Activated naive CD4-positive, alpha-beta T cell (primary cell): ENCODE data around the gene SCO2.

Experiments
- DNase-seq, 4 experiments: peaks; one replicate each; lab custom pipeline; 2025; lab: John Stamatoyannopoulos, UW

Gene SCO2

GRCh38 chr22:50498322-50498890, 27.0 kb downstream of the SCO2 start:
- peak in 2 of 4 experiments; percentile 38 to 53 for DNase-seq

- no peak for DNase-seq
Observed at GRCh38 chr22:50497093-50497492, 28.3 kb downstream of the SCO2 start.

GRCh38 chr22:50490531-50491308, 34.7 kb downstream of the SCO2 start:
- no peak for DNase-seq

GRCh38 chr22:50489363-50490243, 35.8 kb downstream of the SCO2 start:
- DNase-seq, result no peak

GRCh38 chr22:50488886-50489285, 36.5 kb downstream of the SCO2 start:
- no peak for DNase-seq

GRCh38 chr22:50488006-50488677, 37.3 kb downstream of the SCO2 start:
- DNase-seq, result no peak

- DNase-seq, result no peak
Observed at GRCh38 chr22:50487290-50488005, 38.0 kb downstream of the SCO2 start.

- DNase-seq, result no peak
Observed at GRCh38 chr22:50486561-50487289, 38.7 kb downstream of the SCO2 start, which contains the start of gene MIOX. Gene MIOX (plus strand): TSS chr22:50486859. CDS start chr22:50486898, 39 bp downstream.

- no peak for DNase-seq
Observed at GRCh38 chr22:50485221-50486131, 39.9 kb downstream of the SCO2 start.

- DNase-seq, result no peak
Observed at GRCh38 chr22:50483977-50484853, 41.2 kb downstream of the SCO2 start.

- DNase-seq, result no peak
Observed at GRCh38 chr22:50483556-50483955, 41.8 kb downstream of the SCO2 start.

GRCh38 chr22:50483106-50483505, 42.3 kb downstream of the SCO2 start:
- DNase-seq, result no peak

- DNase-seq, result no peak
Observed at GRCh38 chr22:50482107-50483074, 43.0 kb downstream of the SCO2 start.

- peak in 2 of 4 experiments; percentile 47 to 65 for DNase-seq
Observed at GRCh38 chr22:50481440-50482106, 43.8 kb downstream of the SCO2 start, which contains the start of gene ADM2. Gene ADM2 (plus strand): TSS chr22:50481543. CDS start chr22:50481848, 305 bp downstream.

GRCh38 chr22:50481045-50481439, 44.4 kb downstream of the SCO2 start:
- no peak for DNase-seq

GRCh38 chr22:50479721-50480120, 45.7 kb downstream of the SCO2 start:
- no peak for DNase-seq

GRCh38 chr22:50477923-50478322, 47.5 kb downstream of the SCO2 start:
- no peak for DNase-seq
